Measurements from ENCODE around the gene SPTLC2.
A peak's percentile ranks its signal among the peaks of the same experiment; 100 is the strongest.
"Not testable (repeated sequence)": the region's sequence is repeated elsewhere in the genome, so short reads cannot be mapped to it uniquely, and the experiment has no call there.

Gene SPTLC2, protein sequence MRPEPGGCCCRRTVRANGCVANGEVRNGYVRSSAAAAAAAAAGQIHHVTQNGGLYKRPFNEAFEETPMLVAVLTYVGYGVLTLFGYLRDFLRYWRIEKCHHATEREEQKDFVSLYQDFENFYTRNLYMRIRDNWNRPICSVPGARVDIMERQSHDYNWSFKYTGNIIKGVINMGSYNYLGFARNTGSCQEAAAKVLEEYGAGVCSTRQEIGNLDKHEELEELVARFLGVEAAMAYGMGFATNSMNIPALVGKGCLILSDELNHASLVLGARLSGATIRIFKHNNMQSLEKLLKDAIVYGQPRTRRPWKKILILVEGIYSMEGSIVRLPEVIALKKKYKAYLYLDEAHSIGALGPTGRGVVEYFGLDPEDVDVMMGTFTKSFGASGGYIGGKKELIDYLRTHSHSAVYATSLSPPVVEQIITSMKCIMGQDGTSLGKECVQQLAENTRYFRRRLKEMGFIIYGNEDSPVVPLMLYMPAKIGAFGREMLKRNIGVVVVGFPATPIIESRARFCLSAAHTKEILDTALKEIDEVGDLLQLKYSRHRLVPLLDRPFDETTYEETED

GRCh38 chr14:77616454-77617229, at the start of gene SPTLC2:
SPTLC2 (minus strand) TSS chr14:77616637; CDS start chr14:77616579, 58 bp downstream.
- Histone ChIP-seq H3K4me1 (ENCODE audit: insufficient read depth, low read length) (peaks cover 10% of the 10 kb centered on the region), H3K4me3 (ENCODE audit: low read depth in 1 of 2, low read length in 2 of 2) (peak within 1 kb of the TSS; percentile 81 to 92), H3K9me3 (ENCODE audit: low read length) (no peaks in the 10 kb centered on the region), H3K36me3 (ENCODE audit: insufficient read depth, low read length) (no peaks in the 10 kb centered on the region), H3K9ac (ENCODE audit: low read length) (peak within 1 kb of the TSS; percentile 68), H3K27me3 (ENCODE audit: control insufficient read depth in 1 of 2, insufficient read depth in 2 of 2, low read length in 2 of 2) (no peaks in the 10 kb centered on the region), H3K27ac (ENCODE audit: low read depth, low read length) (peak within 1 kb of the TSS; percentile 71)

DNA sequence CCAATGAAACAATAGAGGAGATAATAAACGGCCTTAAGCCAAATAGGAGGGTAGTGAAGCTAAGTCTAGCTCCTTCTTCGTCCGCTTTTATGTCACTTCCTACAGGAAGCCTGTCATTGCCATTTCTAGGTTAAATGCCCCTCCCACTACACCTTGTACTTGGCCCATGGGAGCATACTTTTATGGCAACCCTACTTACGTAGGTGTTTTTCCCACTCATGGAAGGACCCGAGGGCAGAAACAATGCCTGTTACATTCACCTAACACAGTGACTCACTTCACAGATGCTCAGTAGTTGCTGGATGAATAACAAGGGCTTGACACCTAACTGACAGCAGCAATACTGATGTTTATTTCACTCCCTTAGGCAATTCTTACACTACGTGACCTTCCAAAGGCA, 46.9 kb upstream of the SPTLC2 start:
- Histone ChIP-seq H3K27me3 (ENCODE audit: control insufficient read depth in 1 of 2, insufficient read depth in 2 of 2, low read length in 2 of 2) (no peaks in the 10 kb centered on the region), H3K36me3 (ENCODE audit: insufficient read depth, low read length) (no peaks in the 10 kb centered on the region), H3K4me1 (ENCODE audit: insufficient read depth, low read length) (no peaks in the 10 kb centered on the region), H3K9me3 (ENCODE audit: low read length) (no peaks in the 10 kb centered on the region), H3K27ac (ENCODE audit: low read depth, low read length) (no peak overlapping the region), H3K9ac (ENCODE audit: low read length) (no peak overlapping the region), H3K4me3 (ENCODE audit: low read depth in 1 of 2, low read length in 2 of 2) (no peak overlapping the region)

DNA sequence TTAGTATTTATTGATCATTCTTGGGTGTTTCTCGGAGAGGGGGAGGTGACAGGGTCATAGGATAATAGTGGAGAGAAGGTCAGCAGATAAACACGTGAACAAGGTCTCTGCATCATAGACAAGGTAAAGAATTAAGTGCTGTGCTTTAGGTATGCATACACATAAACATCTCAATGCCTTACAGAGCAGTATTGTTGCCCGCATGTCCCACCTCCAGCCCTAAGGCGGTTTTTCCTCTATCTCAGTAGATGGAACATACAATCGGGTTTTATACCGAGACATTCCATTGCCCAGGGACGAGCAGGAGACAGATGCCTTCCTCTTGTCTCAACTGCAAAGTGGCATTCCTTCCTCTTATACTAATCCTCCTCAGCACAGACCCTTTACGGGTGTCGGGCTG, 45.1 kb upstream of the SPTLC2 start:
- not testable (repeated sequence) for H3K27me3 ChIP-seq (ENCODE audit: control insufficient read depth in 1 of 2, insufficient read depth in 2 of 2, low read length in 2 of 2); H3K4me3 ChIP-seq (ENCODE audit: low read depth in 1 of 2, low read length in 2 of 2); H3K9me3 ChIP-seq (ENCODE audit: low read length); H3K36me3 ChIP-seq (ENCODE audit: insufficient read depth, low read length); H3K9ac ChIP-seq (ENCODE audit: low read length); H3K4me1 ChIP-seq (ENCODE audit: insufficient read depth, low read length); H3K27ac ChIP-seq (ENCODE audit: low read depth, low read length)

DNA sequence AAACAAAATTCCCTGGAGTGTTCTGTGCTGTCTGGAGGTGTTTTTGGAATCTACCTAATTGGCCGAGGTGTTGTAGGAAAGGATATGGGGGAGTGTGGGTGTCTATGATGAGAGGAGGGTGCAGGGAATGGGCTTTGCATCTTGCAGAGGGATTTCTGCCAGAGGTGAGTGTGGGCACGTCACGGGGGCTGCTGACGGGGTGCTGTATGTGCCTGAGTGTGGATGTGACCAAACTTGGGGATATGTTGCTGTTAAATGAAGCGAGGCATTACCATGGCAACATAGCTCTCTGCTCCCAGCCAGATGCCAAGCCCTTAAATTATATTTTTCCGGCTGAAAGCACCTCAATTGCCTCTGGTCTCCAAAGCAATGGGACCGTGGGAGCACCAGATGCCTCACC, 44.3 kb upstream of the SPTLC2 start:
- Histone ChIP-seq H3K9ac (ENCODE audit: low read length) (no peak overlapping the region), H3K4me1 (ENCODE audit: insufficient read depth, low read length) (no peaks in the 10 kb centered on the region), H3K9me3 (ENCODE audit: low read length) (no peaks in the 10 kb centered on the region), H3K4me3 (ENCODE audit: low read depth in 1 of 2, low read length in 2 of 2) (no peak overlapping the region), H3K27ac (ENCODE audit: low read depth, low read length) (no peak overlapping the region), H3K36me3 (ENCODE audit: insufficient read depth, low read length) (no peaks in the 10 kb centered on the region), H3K27me3 (ENCODE audit: control insufficient read depth in 1 of 2, insufficient read depth in 2 of 2, low read length in 2 of 2) (no peaks in the 10 kb centered on the region)

GRCh38 chr14:77659831-77660230, 43.4 kb upstream of the SPTLC2 start:
- Histone ChIP-seq H3K9me3 (ENCODE audit: low read length) (no peaks in the 10 kb centered on the region), H3K4me3 (ENCODE audit: low read depth in 1 of 2, low read length in 2 of 2) (no peak overlapping the region), H3K27me3 (ENCODE audit: control insufficient read depth in 1 of 2, insufficient read depth in 2 of 2, low read length in 2 of 2) (no peaks in the 10 kb centered on the region), H3K27ac (ENCODE audit: low read depth, low read length) (no peak overlapping the region), H3K36me3 (ENCODE audit: insufficient read depth, low read length) (no peaks in the 10 kb centered on the region), H3K4me1 (ENCODE audit: insufficient read depth, low read length) (no peaks in the 10 kb centered on the region), H3K9ac (ENCODE audit: low read length) (no peak overlapping the region)

GRCh38 chr14:77657280-77657679, 40.8 kb upstream of the SPTLC2 start:
- Histone ChIP-seq H3K9ac (ENCODE audit: low read length) (no peak overlapping the region), H3K9me3 (ENCODE audit: low read length) (no peaks in the 10 kb centered on the region), H3K27ac (ENCODE audit: low read depth, low read length) (no peak overlapping the region), H3K27me3 (ENCODE audit: control insufficient read depth in 1 of 2, insufficient read depth in 2 of 2, low read length in 2 of 2) (no peaks in the 10 kb centered on the region), H3K4me3 (ENCODE audit: low read depth in 1 of 2, low read length in 2 of 2) (no peak overlapping the region), H3K36me3 (ENCODE audit: insufficient read depth, low read length) (no peaks in the 10 kb centered on the region), H3K4me1 (ENCODE audit: insufficient read depth, low read length) (no peaks in the 10 kb centered on the region)

DNA sequence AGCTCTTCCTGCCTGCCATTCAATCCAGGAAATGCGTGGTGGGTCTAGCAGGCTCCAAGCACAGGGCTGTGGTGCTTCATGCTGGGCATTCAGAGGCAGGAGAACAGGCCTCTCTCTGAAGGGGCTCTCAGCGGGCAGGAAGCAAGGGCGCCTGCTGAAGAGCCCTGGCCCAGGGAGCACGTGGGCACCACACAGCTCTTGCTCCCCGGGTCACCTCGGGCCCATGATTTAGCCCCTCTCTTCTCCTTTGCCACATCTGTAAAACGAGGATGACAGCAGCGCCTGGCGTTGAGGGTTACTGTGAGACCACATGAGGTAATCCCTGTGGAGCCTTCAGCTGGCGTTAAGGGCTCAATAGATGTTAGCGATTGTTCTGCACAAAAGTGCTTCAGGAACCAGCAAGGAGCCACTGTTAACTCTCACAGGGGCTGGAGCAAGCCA, 37.6 kb upstream of the SPTLC2 start:
- H3K27ac ChIP-seq (ENCODE audit: low read depth, low read length): no peak overlapping the region
- no peaks in the 10 kb centered on the region for H3K4me1 ChIP-seq (ENCODE audit: insufficient read depth, low read length)
- H3K36me3 ChIP-seq (ENCODE audit: insufficient read depth, low read length): no peaks in the 10 kb centered on the region
- no peaks in the 10 kb centered on the region for H3K9me3 ChIP-seq (ENCODE audit: low read length)
- no peak overlapping the region for H3K4me3 ChIP-seq (ENCODE audit: low read depth in 1 of 2, low read length in 2 of 2)
- H3K27me3 ChIP-seq (ENCODE audit: control insufficient read depth in 1 of 2, insufficient read depth in 2 of 2, low read length in 2 of 2): no peaks in the 10 kb centered on the region
- no peak overlapping the region for H3K9ac ChIP-seq (ENCODE audit: low read length)

DNA sequence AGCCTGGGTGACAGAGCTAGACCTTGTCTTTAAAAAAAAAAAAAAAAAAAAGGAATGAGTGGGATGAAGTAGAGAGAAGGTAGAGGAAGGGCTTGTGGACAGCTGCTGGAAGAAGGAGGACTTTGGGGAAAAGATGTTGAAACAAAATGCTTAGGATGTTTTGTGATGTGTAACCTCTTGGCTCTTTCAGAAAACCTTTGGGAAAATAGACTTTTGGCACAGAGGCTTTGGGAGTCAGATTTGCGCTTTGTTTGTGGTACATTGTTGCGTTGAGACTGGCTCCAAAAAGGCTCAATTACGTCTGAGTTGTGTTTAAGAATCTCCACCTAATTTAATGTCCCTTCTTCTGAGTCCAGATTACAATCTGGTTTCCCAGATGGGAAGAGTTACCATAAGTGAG, 32.9 kb upstream of the SPTLC2 start:
- Histone ChIP-seq H3K4me1 (ENCODE audit: insufficient read depth, low read length) (no peaks in the 10 kb centered on the region), H3K9ac (ENCODE audit: low read length) (no peak overlapping the region), H3K9me3 (ENCODE audit: low read length) (no peaks in the 10 kb centered on the region), H3K36me3 (ENCODE audit: insufficient read depth, low read length) (no peaks in the 10 kb centered on the region), H3K27ac (ENCODE audit: low read depth, low read length) (no peak overlapping the region), H3K27me3 (ENCODE audit: control insufficient read depth in 1 of 2, insufficient read depth in 2 of 2, low read length in 2 of 2) (no peaks in the 10 kb centered on the region), H3K4me3 (ENCODE audit: low read depth in 1 of 2, low read length in 2 of 2) (no peak overlapping the region)

- no peak overlapping the region for H3K4me3 ChIP-seq (ENCODE audit: low read depth in 1 of 2, low read length in 2 of 2)
- H3K4me1 ChIP-seq (ENCODE audit: insufficient read depth, low read length): no peaks in the 10 kb centered on the region
- H3K9me3 ChIP-seq (ENCODE audit: low read length): no peaks in the 10 kb centered on the region
- H3K27me3 ChIP-seq (ENCODE audit: control insufficient read depth in 1 of 2, insufficient read depth in 2 of 2, low read length in 2 of 2): no peaks in the 10 kb centered on the region
- H3K9ac ChIP-seq (ENCODE audit: low read length): no peak overlapping the region
- no peaks in the 10 kb centered on the region for H3K36me3 ChIP-seq (ENCODE audit: insufficient read depth, low read length)
- no peak overlapping the region for H3K27ac ChIP-seq (ENCODE audit: low read depth, low read length)
These were observed 32.2 kb upstream of the SPTLC2 start for GRCh38 chr14:77648520-77649200.

DNA sequence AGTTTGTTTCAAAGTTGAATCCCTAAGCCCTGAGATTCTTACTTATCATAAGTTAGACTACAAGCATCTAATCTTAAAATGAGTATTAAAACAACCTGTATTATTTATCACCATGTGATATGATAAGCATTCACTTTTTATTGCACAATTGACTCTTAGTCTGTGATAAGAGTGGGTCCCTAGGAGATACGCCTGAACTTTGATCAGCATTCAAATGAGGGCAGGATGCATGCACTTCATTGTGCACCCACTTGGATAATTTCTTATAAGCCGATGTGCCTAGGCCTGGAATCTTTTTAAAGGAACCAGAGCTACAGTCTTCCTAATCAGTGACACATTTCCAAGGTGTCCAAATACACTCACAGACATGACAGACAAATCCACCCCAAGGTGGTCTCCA, 31.4 kb upstream of the SPTLC2 start:
- H3K36me3 ChIP-seq (ENCODE audit: insufficient read depth, low read length): no peaks in the 10 kb centered on the region
- H3K4me3 ChIP-seq (ENCODE audit: low read depth in 1 of 2, low read length in 2 of 2): no peak overlapping the region
- H3K9ac ChIP-seq (ENCODE audit: low read length): no peak overlapping the region
- no peaks in the 10 kb centered on the region for H3K4me1 ChIP-seq (ENCODE audit: insufficient read depth, low read length)
- H3K27ac ChIP-seq (ENCODE audit: low read depth, low read length): no peak overlapping the region
- H3K27me3 ChIP-seq (ENCODE audit: control insufficient read depth in 1 of 2, insufficient read depth in 2 of 2, low read length in 2 of 2): no peaks in the 10 kb centered on the region
- H3K9me3 ChIP-seq (ENCODE audit: low read length): no peaks in the 10 kb centered on the region

GRCh38 chr14:77646907-77647306, 30.5 kb upstream of the SPTLC2 start:
- H3K4me3 ChIP-seq (ENCODE audit: low read depth in 1 of 2, low read length in 2 of 2): no peak overlapping the region
- no peaks in the 10 kb centered on the region for H3K36me3 ChIP-seq (ENCODE audit: insufficient read depth, low read length)
- no peaks in the 10 kb centered on the region for H3K9me3 ChIP-seq (ENCODE audit: low read length)
- no peak overlapping the region for H3K9ac ChIP-seq (ENCODE audit: low read length)
- H3K27ac ChIP-seq (ENCODE audit: low read depth, low read length): no peak overlapping the region
- no peaks in the 10 kb centered on the region for H3K4me1 ChIP-seq (ENCODE audit: insufficient read depth, low read length)
- no peaks in the 10 kb centered on the region for H3K27me3 ChIP-seq (ENCODE audit: control insufficient read depth in 1 of 2, insufficient read depth in 2 of 2, low read length in 2 of 2)

Data from muscle layer of colon (tissue), 2 donors.